ENCODE measurements around the gene LECT2.

The LECT2 gene

DNA sequence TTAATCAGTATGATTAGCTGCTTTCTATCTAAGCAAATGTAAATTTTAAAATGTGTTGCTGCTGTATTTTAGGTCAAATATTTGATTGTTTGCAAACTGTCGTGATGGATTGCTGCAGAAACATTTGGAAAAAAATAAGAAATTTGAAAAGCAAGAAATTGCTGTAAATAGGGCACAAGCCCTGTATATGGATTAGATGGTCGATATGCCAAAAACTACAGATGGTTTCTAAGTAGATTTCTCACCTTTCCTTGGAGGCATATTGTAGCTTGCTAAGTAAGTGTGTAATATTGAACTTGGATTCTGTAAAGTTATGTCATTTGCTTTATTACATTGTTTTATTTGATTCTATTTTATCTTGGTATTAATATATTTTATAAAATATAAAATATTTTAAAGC, 13.1 kb downstream of the LECT2 start:
- H3K9ac ChIP-seq (ENCODE audit: low read depth, low read length) = no peak overlapping the region
- no peaks in the 10 kb centered on the region for H3K4me1 ChIP-seq (ENCODE audit: insufficient read depth, low read length)
- no peaks in the 10 kb centered on the region for H3K36me3 ChIP-seq (ENCODE audit: insufficient read depth, low read length)
- H3K9me3 ChIP-seq (ENCODE audit: control insufficient read depth, insufficient read depth, low read length) = no peaks in the 10 kb centered on the region

DNA sequence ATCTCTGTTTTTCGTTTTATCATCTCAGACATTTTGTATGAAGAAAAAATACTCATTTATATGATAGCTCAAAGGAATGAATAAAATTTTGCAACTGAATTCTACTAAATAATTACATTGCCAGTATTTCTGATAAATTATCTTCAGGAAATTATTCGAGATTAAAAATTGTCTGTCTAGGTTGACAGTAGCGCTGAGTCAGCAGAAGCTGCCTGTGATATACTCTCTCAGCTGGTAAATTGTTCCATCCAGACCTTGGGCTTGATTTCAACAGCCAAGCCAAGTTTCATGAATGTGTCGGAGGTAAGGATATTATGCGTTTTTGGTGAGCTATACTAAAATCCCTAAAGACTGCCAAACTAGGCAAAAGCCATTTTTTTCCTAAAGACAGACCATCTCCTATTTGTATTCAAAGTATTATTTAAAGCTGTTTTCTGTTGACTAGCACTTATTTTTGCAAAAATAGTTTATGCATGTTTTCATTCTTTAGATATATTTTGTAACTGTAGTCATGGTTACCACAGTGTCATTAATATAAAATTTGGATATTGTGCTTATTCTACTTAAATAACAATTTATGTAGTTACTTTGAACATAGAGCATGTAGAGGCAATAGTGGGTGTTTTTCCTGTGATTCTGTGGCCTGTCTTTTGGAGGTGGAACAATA, 17.4 kb downstream of the LECT2 start:
- H3K4me1 ChIP-seq (ENCODE audit: insufficient read depth, low read length) = no peaks in the 10 kb centered on the region
- H3K9ac ChIP-seq (ENCODE audit: low read depth, low read length) = no peak overlapping the region
- H3K36me3 ChIP-seq (ENCODE audit: insufficient read depth, low read length) = no peaks in the 10 kb centered on the region
- H3K9me3 ChIP-seq (ENCODE audit: control insufficient read depth, insufficient read depth, low read length) = no peaks in the 10 kb centered on the region

DNA sequence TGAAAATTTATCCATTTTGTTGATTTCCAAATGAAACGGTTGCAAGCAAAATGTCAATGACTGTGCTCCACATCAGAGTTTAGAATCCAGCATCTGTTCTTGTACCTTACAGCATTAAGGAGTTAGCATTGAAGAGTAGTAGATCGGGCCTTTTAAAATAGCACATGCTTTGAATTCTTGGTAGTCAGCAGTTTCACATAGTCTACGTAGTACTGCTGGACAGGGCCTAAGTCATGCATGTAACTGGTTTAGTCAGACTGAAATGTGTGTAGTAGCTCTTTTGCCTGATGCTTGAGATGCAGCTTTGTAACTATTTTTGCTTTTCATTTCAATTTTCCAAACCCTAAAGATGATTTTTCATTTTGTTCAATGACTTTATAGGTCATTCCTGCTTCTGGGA, 19.8 kb downstream of the LECT2 start:
- H3K9me3 ChIP-seq (ENCODE audit: control insufficient read depth, insufficient read depth, low read length) = no peaks in the 10 kb centered on the region
- H3K36me3 ChIP-seq (ENCODE audit: insufficient read depth, low read length) = no peaks in the 10 kb centered on the region
- no peak overlapping the region for H3K9ac ChIP-seq (ENCODE audit: low read depth, low read length)
- no peaks in the 10 kb centered on the region for H3K4me1 ChIP-seq (ENCODE audit: insufficient read depth, low read length)

DNA sequence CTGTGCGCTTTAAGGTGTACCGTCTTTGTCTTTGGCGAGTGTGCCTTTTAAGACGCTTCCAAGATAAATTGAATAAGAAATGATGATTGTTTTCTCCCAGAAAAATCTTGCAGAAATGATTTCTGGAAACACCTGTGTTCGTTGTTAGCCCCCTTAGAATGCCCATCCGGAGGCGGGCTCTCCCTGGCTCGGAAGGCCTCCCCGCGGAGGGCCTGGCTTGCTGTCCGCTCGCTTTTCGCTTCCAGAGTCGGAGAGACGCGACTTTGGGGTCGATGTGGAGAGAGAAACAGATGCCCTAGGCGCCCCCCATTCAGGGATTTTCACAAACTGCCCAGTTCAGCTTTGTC, 23.9 kb downstream of the LECT2 start:
- Histone ChIP-seq H3K9me3 (ENCODE audit: control insufficient read depth, insufficient read depth, low read length) (no peaks in the 10 kb centered on the region), H3K4me1 (ENCODE audit: insufficient read depth, low read length) (no peaks in the 10 kb centered on the region), H3K9ac (ENCODE audit: low read depth, low read length) (peak overlapping the region; percentile 61), H3K36me3 (ENCODE audit: insufficient read depth, low read length) (no peaks in the 10 kb centered on the region)

DNA sequence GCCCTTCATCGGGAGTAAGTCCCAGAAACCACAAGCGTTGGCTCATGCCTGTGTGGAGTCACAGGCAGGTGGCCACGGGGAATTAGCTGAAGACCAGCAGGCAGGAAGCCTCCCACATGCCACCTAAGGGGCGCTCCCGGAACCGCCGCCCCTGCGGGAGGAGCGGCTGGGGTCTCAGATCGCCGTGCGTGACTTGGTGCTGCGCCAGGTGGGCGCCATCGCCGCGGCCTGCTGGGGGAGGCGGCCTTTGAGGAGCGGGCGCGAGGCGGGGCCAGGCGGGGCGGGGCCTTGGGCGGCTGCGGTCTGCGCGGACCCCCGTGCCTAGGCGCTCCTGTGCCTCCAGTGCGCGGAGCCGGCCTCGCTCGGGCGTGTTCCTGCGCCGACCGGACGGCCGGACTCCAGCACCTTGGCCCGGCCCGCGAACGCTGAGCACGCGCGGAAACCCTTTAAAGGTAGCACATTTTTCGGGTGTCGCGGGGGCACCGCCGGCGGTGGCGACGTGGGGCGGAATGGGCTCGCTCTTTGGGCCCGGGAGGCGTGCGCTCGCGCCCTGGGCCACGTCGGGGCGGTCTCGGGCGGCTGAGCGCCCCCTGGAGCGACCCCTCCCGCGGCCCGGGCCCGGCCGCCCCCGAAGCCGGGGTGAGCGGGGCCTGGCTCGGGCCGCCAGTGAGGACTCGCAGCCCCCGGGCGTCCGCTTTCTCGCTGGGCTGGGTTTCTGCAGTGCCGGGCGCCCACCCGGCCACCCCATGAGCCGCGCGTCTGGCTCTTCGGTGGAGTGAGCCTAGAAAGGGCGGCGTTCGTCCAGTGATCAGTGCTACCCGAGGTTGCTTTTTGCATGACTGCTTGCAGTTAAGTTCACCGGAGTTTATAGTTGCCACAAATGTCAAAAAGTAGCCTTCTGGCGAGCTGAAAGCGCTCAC, 24.5 kb downstream of the LECT2 start:
- Histone ChIP-seq H3K4me1 (ENCODE audit: insufficient read depth, low read length) (no peaks in the 10 kb centered on the region), H3K9me3 (ENCODE audit: control insufficient read depth, insufficient read depth, low read length) (no peaks in the 10 kb centered on the region), H3K9ac (ENCODE audit: low read depth, low read length) (peak overlapping the region; percentile 61), H3K36me3 (ENCODE audit: insufficient read depth, low read length) (no peaks in the 10 kb centered on the region)

DNA sequence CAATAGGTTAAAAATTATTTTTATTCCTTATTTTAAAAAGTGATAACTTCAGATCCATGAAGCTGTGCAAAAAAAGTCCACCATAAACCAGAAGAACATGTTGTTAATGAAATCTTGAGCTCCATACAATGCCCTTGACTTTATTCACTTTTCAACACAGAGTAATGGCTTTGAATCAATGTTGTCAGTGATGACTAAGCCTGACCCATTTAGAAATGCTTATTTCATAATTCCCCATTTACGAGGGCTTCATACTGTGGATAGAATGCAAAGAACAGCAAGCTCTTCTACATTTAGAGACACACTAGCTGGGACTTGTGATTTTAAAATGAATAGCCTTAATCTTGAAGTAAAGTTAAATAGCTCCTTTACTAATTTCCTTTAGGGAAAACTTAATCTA, 33.4 kb downstream of the LECT2 start:
- Histone ChIP-seq H3K4me1 (ENCODE audit: insufficient read depth, low read length) (no peaks in the 10 kb centered on the region), H3K9me3 (ENCODE audit: control insufficient read depth, insufficient read depth, low read length) (no peaks in the 10 kb centered on the region), H3K9ac (ENCODE audit: low read depth, low read length) (no peak overlapping the region), H3K36me3 (ENCODE audit: insufficient read depth, low read length) (no peaks in the 10 kb centered on the region)

DNA sequence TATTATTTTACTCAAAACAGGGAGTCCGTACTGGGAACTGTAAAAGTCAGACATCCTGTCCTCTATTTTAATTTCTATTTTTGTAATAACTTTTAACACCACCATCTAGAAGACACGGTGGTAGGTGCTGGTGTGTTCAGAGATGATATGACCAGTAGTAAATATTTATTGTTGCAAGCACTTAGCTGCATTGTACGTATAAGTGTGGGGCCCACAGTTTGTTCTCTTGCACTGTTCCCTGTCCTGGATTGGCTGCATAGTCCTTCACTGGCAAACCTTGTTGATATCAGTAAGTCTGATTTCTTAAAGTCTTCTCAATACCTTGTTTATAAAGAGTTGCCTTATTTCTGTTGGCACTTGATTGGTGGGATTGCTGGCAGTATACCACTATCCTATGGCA, 34.6 kb downstream of the LECT2 start:
- Histone ChIP-seq H3K36me3 (ENCODE audit: insufficient read depth, low read length) (no peaks in the 10 kb centered on the region), H3K9me3 (ENCODE audit: control insufficient read depth, insufficient read depth, low read length) (no peaks in the 10 kb centered on the region), H3K9ac (ENCODE audit: low read depth, low read length) (no peak overlapping the region), H3K4me1 (ENCODE audit: insufficient read depth, low read length) (no peaks in the 10 kb centered on the region)

DNA sequence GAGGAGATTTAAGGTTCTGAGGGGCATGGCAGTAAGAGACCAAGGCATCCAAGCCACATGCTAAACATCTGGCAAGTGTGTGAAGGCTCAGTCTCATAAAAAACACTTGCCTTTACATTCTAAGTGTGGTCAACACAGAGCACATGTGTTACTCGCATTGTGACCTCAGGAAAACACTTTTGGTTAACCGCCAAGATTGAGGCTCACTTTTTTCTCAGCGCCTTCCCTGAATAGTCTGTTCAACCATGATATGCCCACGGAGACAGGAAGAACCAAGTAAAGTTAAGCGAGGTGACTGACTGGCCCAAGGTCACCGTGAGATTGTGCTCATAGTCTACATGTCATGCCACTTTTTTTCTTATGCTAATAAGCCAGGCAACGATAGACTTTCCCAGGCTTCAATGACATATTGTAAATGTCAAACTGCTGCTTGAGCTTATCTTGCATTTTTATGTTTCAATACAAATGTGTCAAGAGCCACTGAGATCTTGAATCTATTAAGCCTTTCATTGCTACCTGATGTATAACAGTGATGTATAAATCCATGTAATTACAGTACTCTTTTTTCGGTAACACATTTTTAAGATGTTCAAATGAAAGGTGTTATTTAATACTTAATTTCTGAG, 38.0 kb downstream of the LECT2 start:
- Histone ChIP-seq H3K36me3 (ENCODE audit: insufficient read depth, low read length) (no peaks in the 10 kb centered on the region), H3K4me1 (ENCODE audit: insufficient read depth, low read length) (no peaks in the 10 kb centered on the region), H3K9me3 (ENCODE audit: control insufficient read depth, insufficient read depth, low read length) (no peaks in the 10 kb centered on the region), H3K9ac (ENCODE audit: low read depth, low read length) (no peak overlapping the region)

DNA sequence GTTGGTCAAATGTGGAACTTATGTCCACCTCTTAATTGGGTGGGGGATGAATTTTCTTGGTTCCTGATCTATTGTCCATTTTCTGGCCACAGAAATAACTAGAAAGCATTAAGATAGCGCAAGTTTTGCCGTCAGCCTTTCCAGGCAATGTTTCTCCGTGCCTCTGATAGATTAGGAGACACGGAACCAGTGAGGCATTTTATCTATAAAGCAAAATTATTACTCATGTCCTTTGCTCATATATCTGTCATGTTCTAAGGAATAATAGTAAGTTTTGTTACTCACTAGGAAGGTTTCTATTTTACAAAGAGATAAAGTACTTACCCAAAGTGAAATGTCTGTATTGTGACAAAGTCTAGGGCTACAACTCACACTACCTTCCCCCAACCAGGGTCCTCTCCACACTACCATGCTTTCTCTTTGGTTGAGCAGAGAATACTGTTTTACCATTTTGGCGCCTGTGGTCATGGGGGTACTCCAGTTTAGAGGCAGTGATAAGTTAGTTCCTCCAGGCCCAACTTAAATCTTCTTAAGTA, 39.2 kb downstream of the LECT2 start:
- no peaks in the 10 kb centered on the region for H3K9me3 ChIP-seq (ENCODE audit: control insufficient read depth, insufficient read depth, low read length)
- no peak overlapping the region for H3K9ac ChIP-seq (ENCODE audit: low read depth, low read length)
- no peaks in the 10 kb centered on the region for H3K4me1 ChIP-seq (ENCODE audit: insufficient read depth, low read length)
- H3K36me3 ChIP-seq (ENCODE audit: insufficient read depth, low read length) = no peaks in the 10 kb centered on the region

DNA sequence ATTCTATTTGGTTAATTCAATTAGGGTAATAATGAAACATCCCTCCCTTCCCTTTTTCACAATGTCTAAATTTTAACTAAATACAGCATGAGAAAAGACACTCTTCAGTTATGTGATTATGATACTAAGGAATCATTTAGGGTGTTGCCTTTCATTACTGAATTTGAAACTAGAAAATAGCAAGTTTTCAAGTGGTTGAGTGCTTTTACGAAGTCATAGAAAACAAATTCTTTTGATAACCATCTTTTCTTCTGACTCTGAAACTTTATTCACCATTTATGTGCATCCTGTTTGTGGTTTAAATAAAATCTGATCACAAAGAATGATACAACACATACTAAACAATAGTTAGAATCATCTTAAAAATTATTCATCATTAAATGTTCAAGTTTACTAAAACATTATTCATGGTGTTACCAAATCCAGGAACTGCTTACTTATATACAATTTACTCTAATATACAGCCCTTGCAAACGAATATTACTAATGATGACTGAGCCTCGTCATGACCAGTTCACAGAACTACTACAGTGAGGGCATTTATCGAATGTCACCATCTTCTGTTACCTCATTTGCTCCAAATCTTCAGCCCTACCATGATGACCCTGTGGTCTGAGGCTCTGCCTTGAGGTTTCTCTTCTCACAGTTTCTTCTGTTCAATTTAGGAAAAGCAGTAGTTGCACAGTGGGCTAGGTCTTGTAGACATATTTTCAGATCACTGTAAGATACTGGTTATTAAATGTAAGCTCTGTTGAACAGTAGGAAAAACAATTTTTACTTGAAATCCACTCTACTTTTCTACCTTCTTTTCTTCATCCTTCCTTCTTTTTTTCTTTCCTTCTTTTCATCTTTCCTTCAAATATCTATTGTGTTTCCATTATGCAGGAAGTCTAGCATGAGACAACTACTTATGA, 40.8 kb downstream of the LECT2 start:
- Histone ChIP-seq H3K4me1 (ENCODE audit: insufficient read depth, low read length) (no peaks in the 10 kb centered on the region), H3K9ac (ENCODE audit: low read depth, low read length) (no peak overlapping the region), H3K36me3 (ENCODE audit: insufficient read depth, low read length) (no peaks in the 10 kb centered on the region), H3K9me3 (ENCODE audit: control insufficient read depth, insufficient read depth, low read length) (no peaks in the 10 kb centered on the region)

DNA sequence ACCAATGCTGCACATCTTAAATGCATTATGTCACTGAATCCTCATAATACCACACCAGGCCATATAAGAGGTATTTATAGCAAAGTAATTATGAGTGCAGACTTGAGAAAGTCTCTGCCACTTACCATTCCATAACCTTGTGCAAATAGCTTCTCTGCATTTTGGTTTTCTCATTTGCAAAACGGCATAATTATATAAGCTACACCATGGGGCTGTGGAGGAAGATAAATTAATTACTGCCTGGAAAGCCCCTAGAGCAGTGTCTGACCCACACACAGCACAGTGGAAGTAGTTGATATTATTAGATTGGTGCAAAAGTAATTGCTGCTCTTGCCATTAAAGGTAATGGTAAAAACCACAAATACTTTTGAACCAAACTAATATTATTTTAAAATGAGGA, 49.6 kb downstream of the LECT2 start:
- H3K9ac ChIP-seq (ENCODE audit: low read depth, low read length) = no peak overlapping the region
- H3K9me3 ChIP-seq (ENCODE audit: control insufficient read depth, insufficient read depth, low read length) = no peaks in the 10 kb centered on the region
- H3K4me1 ChIP-seq (ENCODE audit: insufficient read depth, low read length) = no peaks in the 10 kb centered on the region
- no peaks in the 10 kb centered on the region for H3K36me3 ChIP-seq (ENCODE audit: insufficient read depth, low read length)

DNA sequence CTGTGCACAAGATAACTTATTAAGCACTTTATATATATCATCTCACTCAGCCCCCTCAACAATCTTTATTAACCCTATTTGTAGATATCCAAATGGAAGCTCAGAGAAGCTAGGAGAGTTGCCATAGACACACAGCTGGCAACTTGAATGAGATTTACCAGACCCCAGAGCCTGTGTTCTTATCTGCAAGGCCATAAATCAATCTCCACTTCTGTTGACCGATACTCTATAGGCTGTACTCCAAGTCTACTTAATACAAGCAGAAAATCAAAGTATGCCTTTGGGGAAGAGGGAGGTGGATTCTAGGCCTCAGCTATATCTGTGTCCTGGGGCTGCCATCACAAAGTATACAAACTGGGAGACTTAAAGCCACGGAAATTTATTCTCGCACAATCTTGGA, 53.1 kb downstream of the LECT2 start:
- Histone ChIP-seq H3K9me3 (ENCODE audit: control insufficient read depth, insufficient read depth, low read length) (no peaks in the 10 kb centered on the region), H3K9ac (ENCODE audit: low read depth, low read length) (no peak overlapping the region), H3K4me1 (ENCODE audit: insufficient read depth, low read length) (no peaks in the 10 kb centered on the region), H3K36me3 (ENCODE audit: insufficient read depth, low read length) (no peaks in the 10 kb centered on the region)

DNA sequence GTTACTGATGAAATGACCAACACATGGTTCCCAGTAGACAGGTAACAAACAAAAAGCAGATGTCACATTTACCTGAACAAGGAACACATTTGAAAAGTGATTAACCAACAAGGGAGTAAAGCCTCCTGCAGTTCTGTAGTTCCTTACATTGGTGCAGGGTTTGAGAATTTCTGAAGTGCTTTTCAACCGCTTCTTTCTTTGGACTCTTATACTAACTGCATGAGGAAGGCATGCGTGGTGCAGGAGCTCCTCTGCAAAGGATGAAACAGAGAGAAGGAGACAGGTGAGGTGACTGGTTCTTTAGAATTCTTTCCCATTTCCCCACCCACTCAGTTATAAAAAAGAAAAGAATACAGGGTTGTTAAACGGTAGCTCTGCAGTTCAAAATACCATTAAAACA, 54.5 kb downstream of the LECT2 start:
- H3K9ac ChIP-seq (ENCODE audit: low read depth, low read length) = no peak overlapping the region
- no peaks in the 10 kb centered on the region for H3K9me3 ChIP-seq (ENCODE audit: control insufficient read depth, insufficient read depth, low read length)
- H3K36me3 ChIP-seq (ENCODE audit: insufficient read depth, low read length) = no peaks in the 10 kb centered on the region
- H3K4me1 ChIP-seq (ENCODE audit: insufficient read depth, low read length) = no peaks in the 10 kb centered on the region

DNA sequence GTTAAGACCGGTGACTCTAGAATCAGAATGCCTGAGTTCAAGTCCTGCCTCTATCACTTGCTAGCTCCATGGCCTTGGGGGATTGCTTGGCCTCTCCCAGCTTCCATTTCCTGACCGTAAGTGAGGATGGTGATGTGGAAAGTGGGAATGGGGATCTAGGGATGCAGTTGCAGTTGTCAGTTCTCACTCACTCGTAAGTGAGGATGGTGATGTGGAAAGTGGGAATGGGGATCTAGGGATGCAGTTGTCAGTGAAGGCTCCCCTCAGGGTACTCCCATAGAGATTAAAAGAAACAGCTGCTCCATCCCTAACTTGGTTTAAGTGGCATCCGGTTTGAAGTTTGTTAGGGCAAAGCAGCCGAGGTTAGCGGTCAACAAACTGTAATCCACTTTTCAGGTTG, 56.1 kb downstream of the LECT2 start:
- Histone ChIP-seq H3K9ac (ENCODE audit: low read depth, low read length) (no peak overlapping the region), H3K4me1 (ENCODE audit: insufficient read depth, low read length) (no peaks in the 10 kb centered on the region), H3K9me3 (ENCODE audit: control insufficient read depth, insufficient read depth, low read length) (no peaks in the 10 kb centered on the region), H3K36me3 (ENCODE audit: insufficient read depth, low read length) (no peaks in the 10 kb centered on the region)
